ENCODE data around the gene A3GALT2. TPM values are rescaled to one million over a fixed set of nuclear protein-coding genes. Genes with fewer than 3 reads are reported as not detected.

The A3GALT2 gene
- total RNA-seq, 1 experiment from 2014 or later = not detected

GRCh38 chr1:33282791-33283190 is 38.1 kb downstream of the A3GALT2 start:
- peaks cover 31% of the 10 kb centered on the region for H3K36me3 Mint-ChIP-seq (ENCODE audit: insufficient read depth, unreplicated experiment)
- intact Hi-C loops (cut with micrococcal nuclease) = no loop called here
- BruUV-seq (replicated peaks) = no TSS peak
- DNase-seq (ENCODE audit: unreplicated experiment) = no peak
- CTCF ChIA-PET = interaction anchor here (1.0 to 2.7 kb wide), 3 partner anchors 12 to 91 kb away, joined by 3 to 10 read pairs (median 4); no protein-coding TSS in a partner anchor
- H3K4me1 Mint-ChIP-seq (ENCODE audit: insufficient read depth, unreplicated experiment) = no peaks in the 10 kb centered on the region
- POLR2A ChIA-PET = no interaction called here
- H3K27me3 Mint-ChIP-seq (ENCODE audit: insufficient read depth, unreplicated experiment) = no peaks in the 10 kb centered on the region
- no peak for TF ChIP-seq CTCF (IDR thresholded peaks at IDR 0.05; ENCODE audit: unreplicated experiment)
- no peaks in the 10 kb centered on the region for H3K9me3 Mint-ChIP-seq (ENCODE audit: unreplicated experiment)
- no peak overlapping the region for H3K4me3 Mint-ChIP-seq (ENCODE audit: unreplicated experiment)
- H3K27ac Mint-ChIP-seq (ENCODE audit: low read depth, unreplicated experiment) = no peak overlapping the region

GRCh38 chr1:33281554-33282303 is 39.2 kb downstream of the A3GALT2 start:
- peak overlapping the region; percentile 49 for H3K27ac Mint-ChIP-seq (ENCODE audit: low read depth, unreplicated experiment)
- ChIA-PET CTCF (interaction anchor here (0.7 to 2.7 kb wide), 2 partner anchors 13 to 1875 kb away, joined by 3 to 10 read pairs; no protein-coding TSS in a partner anchor), POLR2A (no interaction called here)
- intact Hi-C loops (cut with micrococcal nuclease) = no loop called here
- no peak for DNase-seq (ENCODE audit: unreplicated experiment)
- no peak for TF ChIP-seq CTCF (IDR thresholded peaks at IDR 0.05; ENCODE audit: unreplicated experiment)
- no peak overlapping the region for H3K4me3 Mint-ChIP-seq (ENCODE audit: unreplicated experiment)
- no TSS peak for BruUV-seq (replicated peaks)
- H3K36me3 Mint-ChIP-seq (ENCODE audit: insufficient read depth, unreplicated experiment) = peaks cover 35% of the 10 kb centered on the region
- H3K27me3 Mint-ChIP-seq (ENCODE audit: insufficient read depth, unreplicated experiment) = no peaks in the 10 kb centered on the region
- H3K4me1 Mint-ChIP-seq (ENCODE audit: insufficient read depth, unreplicated experiment) = no peaks in the 10 kb centered on the region
- H3K9me3 Mint-ChIP-seq (ENCODE audit: unreplicated experiment) = no peaks in the 10 kb centered on the region

- Mint-ChIP-seq H3K4me1 (ENCODE audit: insufficient read depth, unreplicated experiment) (no peaks in the 10 kb centered on the region), H3K36me3 (ENCODE audit: insufficient read depth, unreplicated experiment) (peaks cover 39% of the 10 kb centered on the region), H3K4me3 (ENCODE audit: unreplicated experiment) (no peak overlapping the region), H3K9me3 (ENCODE audit: unreplicated experiment) (no peaks in the 10 kb centered on the region), H3K27ac (ENCODE audit: low read depth, unreplicated experiment) (no peak overlapping the region), H3K27me3 (ENCODE audit: insufficient read depth, unreplicated experiment) (no peaks in the 10 kb centered on the region)
- ChIA-PET POLR2A (no interaction called here), CTCF (no interaction called here)
- no peak for TF ChIP-seq CTCF (IDR thresholded peaks at IDR 0.05; ENCODE audit: unreplicated experiment)
- intact Hi-C loops (cut with micrococcal nuclease) = no loop called here
- no TSS peak for BruUV-seq (replicated peaks)
- no peak for DNase-seq (ENCODE audit: unreplicated experiment)
These were observed 40.7 kb downstream of the A3GALT2 start for GRCh38 chr1:33280091-33280661.

GRCh38 chr1:33277488-33278084 is 43.3 kb downstream of the A3GALT2 start:
- H3K36me3 Mint-ChIP-seq (ENCODE audit: insufficient read depth, unreplicated experiment) = peaks cover 32% of the 10 kb centered on the region
- no peak for DNase-seq (ENCODE audit: unreplicated experiment)
- no peaks in the 10 kb centered on the region for H3K4me1 Mint-ChIP-seq (ENCODE audit: insufficient read depth, unreplicated experiment)
- intact Hi-C loops (cut with micrococcal nuclease) = no loop called here
- H3K9me3 Mint-ChIP-seq (ENCODE audit: unreplicated experiment) = no peaks in the 10 kb centered on the region
- no peak overlapping the region for H3K4me3 Mint-ChIP-seq (ENCODE audit: unreplicated experiment)
- H3K27me3 Mint-ChIP-seq (ENCODE audit: insufficient read depth, unreplicated experiment) = no peaks in the 10 kb centered on the region
- POLR2A ChIA-PET = no interaction called here
- CTCF ChIA-PET = interaction anchor here (0.7 to 1.7 kb wide), 2 partner anchors 18 to 578 kb away, joined by 3 to 10 read pairs; no protein-coding TSS in a partner anchor
- TF ChIP-seq CTCF (IDR thresholded peaks at IDR 0.05; ENCODE audit: unreplicated experiment) = no peak
- peak overlapping the region; percentile 22 for H3K27ac Mint-ChIP-seq (ENCODE audit: low read depth, unreplicated experiment)
- BruUV-seq (replicated peaks) = no TSS peak

Measured in MCF 10A (cell line).